Neural cell (in vitro differentiated cells): ENCODE measurements around the gene LGALS3.

Experiments used
- CTCF ChIP-seq: fragments of 450-650 bp; IDR thresholded peaks from 2 replicates; pipeline ENCODE4 v1.5.1; 2014; ENCODE audit warnings: antibody characterized with exemption, mild to moderate bottlenecking, moderate library complexity; ENCODE audit not compliant: poor library complexity, severe bottlenecking
- EP300 ChIP-seq: fragments of 450-650 bp; conservative IDR thresholded peaks from 2 replicates; pipeline ENCODE4 v1.6.1; 2014; ENCODE audit warnings: antibody characterized with exemption, mild to moderate bottlenecking, moderate library complexity; ENCODE audit not compliant: poor library complexity, severe bottlenecking
- EZH2 ChIP-seq: fragments of 200-600, 300-800 bp; shearing (Covaris generic), sonication (generic); IDR thresholded peaks from 2 replicates; pipeline ENCODE4 v1.6.1; 2014; ENCODE audit warnings: antibody characterized with exemption, low read length, borderline replicate concordance, mild to moderate bottlenecking; ENCODE audit not compliant: insufficient read depth, poor library complexity, severe bottlenecking
- TAF1 ChIP-seq: IDR thresholded peaks from 2 replicates; pipeline ENCODE4 v1.6.1; 2012; ENCODE audit warnings: low read depth

DNA sequence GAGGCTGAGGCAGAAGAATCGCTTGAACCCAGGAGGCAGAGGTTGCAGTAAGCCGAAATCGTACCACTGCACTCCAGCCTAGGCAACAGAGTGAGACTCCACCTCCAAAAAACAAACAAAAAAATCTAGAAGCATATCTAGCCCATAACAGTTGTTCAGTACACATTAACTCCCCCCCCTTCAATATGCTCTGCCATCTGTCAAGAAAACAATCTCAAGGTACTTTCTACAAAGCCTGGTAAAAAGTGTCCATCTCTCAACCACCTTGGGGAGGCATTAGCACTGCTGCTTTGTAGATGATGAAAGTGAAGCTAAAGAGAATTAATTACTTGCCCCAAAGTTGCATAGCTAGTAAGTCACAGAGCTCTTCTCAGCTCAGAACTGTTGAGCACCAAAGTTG, 24.9 kb downstream of the LGALS3 start:
- TF ChIP-seq EZH2 (no peak), CTCF (no peak), TAF1 (no peak), EP300 (no peak)
